HEK293 (cell line): ENCODE results near the gene UGT1A4.

ENCODE experiments used
- CTCF ChIP-seq: fragments of 450-650 bp; formaldehyde crosslinking; IDR thresholded peaks from 2 replicates; pipeline ENCODE4 v1.5.1; 2016; ENCODE audit warnings: missing biosample characterization, missing genetic modification characterization
- ZNF423 ChIP-seq: fragments of 450-650 bp; formaldehyde crosslinking; IDR thresholded peaks from 2 replicates; pipeline ENCODE4 v1.5.1; 2016; ENCODE audit warnings: missing biosample characterization, missing genetic modification characterization

DNA sequence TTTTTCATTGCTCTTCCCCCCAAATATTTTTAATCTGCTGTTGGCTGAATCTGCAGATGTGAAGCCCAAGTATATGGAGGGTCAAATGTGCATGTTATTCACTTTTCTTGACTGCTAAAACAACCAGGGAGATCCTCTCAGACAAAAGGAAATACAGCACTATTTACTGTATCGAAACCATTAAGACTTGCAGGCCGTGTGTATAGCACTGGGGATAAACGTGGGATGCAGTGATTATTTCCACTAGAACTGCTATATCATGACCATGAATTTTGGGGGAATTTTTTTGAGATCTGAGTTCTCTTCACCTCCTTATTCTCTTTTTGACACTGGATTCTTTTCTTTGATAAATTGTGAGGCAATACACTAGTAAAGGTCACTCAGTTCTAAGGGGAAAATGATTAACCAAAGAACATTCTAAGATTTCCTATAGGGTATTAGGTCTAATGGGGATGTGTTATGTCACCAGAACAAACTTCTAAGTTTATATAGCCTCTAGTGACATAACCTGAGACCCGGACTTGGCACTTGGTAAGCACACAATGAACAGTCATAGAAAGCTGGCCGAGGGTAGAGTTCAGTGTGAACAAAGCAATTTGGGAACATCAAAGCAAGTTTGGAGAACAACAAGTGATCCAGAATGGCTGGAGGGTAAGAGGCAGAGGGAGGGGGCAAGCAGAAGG lies 26.7 kb downstream of the UGT1A4 start:
- TF ChIP-seq CTCF (tag by site-specific recombination) = no peak
- TF ChIP-seq ZNF423 (tag by site-specific recombination) = no peak
